Hepatocyte (in vitro differentiated cells): ENCODE measurements around the gene NEMP1.

ENCODE experiments used
- EZH2 ChIP-seq: fragments of 200-600 bp; sonication (generic); IDR thresholded peaks from 2 replicates; pipeline ENCODE4 v1.6.1; 2016; ENCODE audit warnings: antibody characterized with exemption, mild to moderate bottlenecking, borderline replicate concordance
- TF ChIP-seq, protein P1 (sequence below): fragments of 200-600 bp; sonication (generic); IDR thresholded peaks from 2 replicates; pipeline ENCODE4 v1.5.1; 2016; ENCODE audit warnings: antibody characterized with exemption, mild to moderate bottlenecking; ENCODE audit not compliant: poor library complexity

DNA sequence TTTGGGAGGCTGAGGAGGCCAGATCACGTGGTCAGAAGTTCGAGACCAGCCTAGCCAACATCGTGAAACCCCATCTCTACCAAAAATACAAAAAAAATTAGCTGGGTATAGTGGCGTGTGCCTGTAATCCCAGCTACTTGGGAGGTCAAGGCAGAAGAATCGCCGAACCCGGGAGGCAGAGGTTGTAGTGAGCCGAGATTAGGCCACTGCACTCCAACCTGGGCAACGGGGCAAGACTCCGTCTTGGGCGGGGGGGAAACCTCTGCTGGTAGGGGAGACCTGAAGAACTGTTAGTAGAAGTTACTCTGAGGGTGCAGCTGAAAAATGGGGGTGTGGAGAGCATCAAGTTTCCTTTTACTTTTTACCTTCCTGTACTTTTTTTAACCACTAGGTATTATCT, 47.5 kb upstream of the NEMP1 start:
- TF ChIP-seq, protein P1, sequence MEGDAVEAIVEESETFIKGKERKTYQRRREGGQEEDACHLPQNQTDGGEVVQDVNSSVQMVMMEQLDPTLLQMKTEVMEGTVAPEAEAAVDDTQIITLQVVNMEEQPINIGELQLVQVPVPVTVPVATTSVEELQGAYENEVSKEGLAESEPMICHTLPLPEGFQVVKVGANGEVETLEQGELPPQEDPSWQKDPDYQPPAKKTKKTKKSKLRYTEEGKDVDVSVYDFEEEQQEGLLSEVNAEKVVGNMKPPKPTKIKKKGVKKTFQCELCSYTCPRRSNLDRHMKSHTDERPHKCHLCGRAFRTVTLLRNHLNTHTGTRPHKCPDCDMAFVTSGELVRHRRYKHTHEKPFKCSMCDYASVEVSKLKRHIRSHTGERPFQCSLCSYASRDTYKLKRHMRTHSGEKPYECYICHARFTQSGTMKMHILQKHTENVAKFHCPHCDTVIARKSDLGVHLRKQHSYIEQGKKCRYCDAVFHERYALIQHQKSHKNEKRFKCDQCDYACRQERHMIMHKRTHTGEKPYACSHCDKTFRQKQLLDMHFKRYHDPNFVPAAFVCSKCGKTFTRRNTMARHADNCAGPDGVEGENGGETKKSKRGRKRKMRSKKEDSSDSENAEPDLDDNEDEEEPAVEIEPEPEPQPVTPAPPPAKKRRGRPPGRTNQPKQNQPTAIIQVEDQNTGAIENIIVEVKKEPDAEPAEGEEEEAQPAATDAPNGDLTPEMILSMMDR, result no peak
- no peak for TF ChIP-seq EZH2
